OCI-LY1 (cell line): ENCODE measurements around the gene FHIT.

ENCODE experiments used
- H2AFZ ChIP-seq: fragments of 200-600 bp; sonication (generic), shearing (Covaris generic); 2 replicates; pipeline ENCODE4 v1.6.0; 2014; ENCODE audit warnings: antibody characterized with exemption, mild to moderate bottlenecking, low read length
- H3F3A ChIP-seq: fragments of 200-600 bp; sonication (generic), shearing (Covaris generic); 2 replicates; pipeline ENCODE4 v1.6.0; 2014; ENCODE audit warnings: mild to moderate bottlenecking, antibody characterized with exemption, low read length, moderate library complexity; ENCODE audit not compliant: insufficient read depth
- H3K27ac ChIP-seq: fragments of 200-600 bp; sonication (generic); 2 replicates; pipeline ENCODE4 v1.5.1; 2014; ENCODE audit warnings: low read length, mixed run types, mild to moderate bottlenecking, low read depth; ENCODE audit not compliant: poor library complexity, severe bottlenecking
- H3K27me3 ChIP-seq: fragments of 200-600 bp; sonication (generic); 2 replicates; pipeline ENCODE4 v1.6.0; 2014; ENCODE audit warnings: antibody characterized with exemption, mild to moderate bottlenecking, low read length, moderate library complexity; ENCODE audit not compliant: insufficient read depth
- H3K36me3 ChIP-seq: fragments of 200-600 bp; sonication (generic); 2 replicates; pipeline ENCODE4 v1.6.1; 2014; ENCODE audit warnings: mild to moderate bottlenecking, antibody characterized with exemption, low read length, moderate library complexity, mixed read lengths; ENCODE audit not compliant: insufficient read depth
- H3K4me1 ChIP-seq: fragments of 200-600 bp; sonication (generic); 2 replicates; pipeline ENCODE4 v1.5.1; 2014; ENCODE audit warnings: mild to moderate bottlenecking, low read length, moderate library complexity; ENCODE audit not compliant: insufficient read depth, severe bottlenecking
- H3K4me2 ChIP-seq: fragments of 200-600 bp; sonication (generic), shearing (Covaris generic); 2 replicates; pipeline ENCODE4 v1.6.1; 2014; ENCODE audit warnings: low read length
- H3K4me3 ChIP-seq: fragments of 200-600 bp; sonication (generic); 2 replicates; pipeline ENCODE4 v1.5.1; 2014; ENCODE audit warnings: low read length, low read depth, mild to moderate bottlenecking, mixed read lengths; ENCODE audit not compliant: poor library complexity, severe bottlenecking
- H3K79me2 ChIP-seq: fragments of 200-600 bp; shearing (Covaris generic); 2 replicates; pipeline ENCODE4 v1.6.1; 2016; ENCODE audit warnings: mixed run types, low read length, mixed read lengths; ENCODE audit not compliant: insufficient read depth
- H3K9ac ChIP-seq: fragments of 200-600 bp; sonication (generic), shearing (Covaris generic); 2 replicates; pipeline ENCODE4 v1.6.1; 2014; ENCODE audit warnings: mild to moderate bottlenecking, low read length, mixed read lengths
- H3K9me2 ChIP-seq: fragments of 200-600 bp; sonication (generic), shearing (Covaris generic); 2 replicates; pipeline ENCODE4 v1.6.1; 2014; ENCODE audit warnings: low read depth, mild to moderate bottlenecking, low read length, mixed read lengths
- H3K9me3 ChIP-seq: fragments of 200-600 bp; shearing (Covaris generic); 2 replicates; pipeline ENCODE4 v1.6.1; 2014; ENCODE audit warnings: low read length, mixed read lengths
- H4K20me1 ChIP-seq: fragments of 200-600 bp; sonication (generic), shearing (Covaris generic); 2 replicates; pipeline ENCODE4 v1.6.0; 2016; ENCODE audit warnings: mild to moderate bottlenecking, low read length; ENCODE audit not compliant: insufficient read depth
- EZH2 ChIP-seq: fragments of 200-600 bp; sonication (generic), shearing (Covaris generic); IDR thresholded peaks from 2 replicates; pipeline ENCODE4 v1.8.0; 2017; ENCODE audit warnings: borderline replicate concordance, mixed run types, mild to moderate bottlenecking, antibody characterized with exemption, low read length, moderate library complexity, mixed read lengths
- TF ChIP-seq, protein P1 (sequence below): fragments of 200-600 bp; sonication (generic), shearing (Covaris generic); IDR thresholded peaks from 2 replicates; pipeline ENCODE4 v1.5.1; 2017; ENCODE audit warnings: mild to moderate bottlenecking, antibody characterized with exemption, low read length, moderate library complexity, mixed read lengths

The FHIT gene

DNA sequence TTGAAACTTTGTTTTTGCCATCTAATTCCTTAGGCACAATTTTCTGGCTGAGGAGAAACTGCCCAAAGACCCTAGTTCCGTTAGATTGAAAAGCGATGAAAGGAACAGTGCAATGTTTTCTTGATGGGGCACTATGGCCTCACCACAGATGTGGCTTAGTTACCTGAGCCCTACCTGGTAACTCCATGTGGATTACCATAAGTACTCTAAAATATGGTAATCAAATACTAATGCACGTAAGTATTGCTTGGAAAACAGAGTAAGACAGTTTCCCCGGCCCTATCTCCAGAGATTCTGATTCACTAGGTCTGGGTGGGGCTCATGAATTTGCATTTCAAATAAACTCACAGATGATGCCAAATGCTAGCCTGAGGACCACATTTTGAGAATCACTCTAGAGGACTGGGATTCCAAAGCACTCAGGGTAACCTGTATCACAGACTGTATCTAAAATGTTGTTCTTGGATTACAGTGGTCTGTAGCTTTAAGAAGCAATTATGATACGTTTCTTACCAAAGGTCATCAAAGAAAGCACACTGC, 806.3 kb downstream of the FHIT start:
- TF ChIP-seq, protein P1, sequence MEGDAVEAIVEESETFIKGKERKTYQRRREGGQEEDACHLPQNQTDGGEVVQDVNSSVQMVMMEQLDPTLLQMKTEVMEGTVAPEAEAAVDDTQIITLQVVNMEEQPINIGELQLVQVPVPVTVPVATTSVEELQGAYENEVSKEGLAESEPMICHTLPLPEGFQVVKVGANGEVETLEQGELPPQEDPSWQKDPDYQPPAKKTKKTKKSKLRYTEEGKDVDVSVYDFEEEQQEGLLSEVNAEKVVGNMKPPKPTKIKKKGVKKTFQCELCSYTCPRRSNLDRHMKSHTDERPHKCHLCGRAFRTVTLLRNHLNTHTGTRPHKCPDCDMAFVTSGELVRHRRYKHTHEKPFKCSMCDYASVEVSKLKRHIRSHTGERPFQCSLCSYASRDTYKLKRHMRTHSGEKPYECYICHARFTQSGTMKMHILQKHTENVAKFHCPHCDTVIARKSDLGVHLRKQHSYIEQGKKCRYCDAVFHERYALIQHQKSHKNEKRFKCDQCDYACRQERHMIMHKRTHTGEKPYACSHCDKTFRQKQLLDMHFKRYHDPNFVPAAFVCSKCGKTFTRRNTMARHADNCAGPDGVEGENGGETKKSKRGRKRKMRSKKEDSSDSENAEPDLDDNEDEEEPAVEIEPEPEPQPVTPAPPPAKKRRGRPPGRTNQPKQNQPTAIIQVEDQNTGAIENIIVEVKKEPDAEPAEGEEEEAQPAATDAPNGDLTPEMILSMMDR, result no peak
- no peak for TF ChIP-seq EZH2
- H3K9ac ChIP-seq, result no peak overlapping the region
- H3K79me2 ChIP-seq, result no peaks in the 10 kb centered on the region
- H3K36me3 ChIP-seq, result no peaks in the 10 kb centered on the region
- H4K20me1 ChIP-seq, result no peaks in the 10 kb centered on the region
- no peak overlapping the region for H3K27ac ChIP-seq
- no peaks in the 10 kb centered on the region for H3F3A ChIP-seq
- H3K9me3 ChIP-seq, result no peaks in the 10 kb centered on the region
- no peaks in the 10 kb centered on the region for H3K27me3 ChIP-seq
- no peak overlapping the region for H2AFZ ChIP-seq
- H3K4me1 ChIP-seq, result no peaks in the 10 kb centered on the region
- H3K4me3 ChIP-seq, result no peak overlapping the region
- no peak overlapping the region for H3K4me2 ChIP-seq
- no peaks in the 10 kb centered on the region for H3K9me2 ChIP-seq

DNA sequence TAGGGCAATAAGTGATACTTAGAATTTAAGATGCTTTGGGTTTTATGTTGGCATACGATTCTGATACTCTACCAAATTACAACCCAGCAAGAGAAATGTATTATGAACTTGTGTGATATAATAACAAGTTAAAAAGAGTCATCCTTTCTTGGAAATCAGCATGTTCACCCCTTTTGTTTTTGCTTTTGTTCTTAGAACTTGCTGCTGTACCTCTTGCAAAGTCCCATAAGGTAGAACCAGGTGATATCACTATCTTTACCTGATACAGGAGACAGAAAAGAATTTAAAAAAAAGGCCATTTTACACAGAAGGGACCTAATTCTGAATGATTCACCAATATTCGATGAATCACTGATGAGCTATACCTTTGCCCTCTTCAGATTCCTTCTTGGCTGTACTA, 810.4 kb downstream of the FHIT start:
- Histone ChIP-seq H2AFZ (no peak overlapping the region), H3K27ac (no peak overlapping the region), H4K20me1 (no peaks in the 10 kb centered on the region), H3K9me2 (no peaks in the 10 kb centered on the region), H3K79me2 (no peaks in the 10 kb centered on the region), H3K4me3 (no peak overlapping the region), H3K36me3 (no peaks in the 10 kb centered on the region), H3K9ac (no peak overlapping the region), H3F3A (no peaks in the 10 kb centered on the region), H3K4me1 (no peaks in the 10 kb centered on the region), H3K9me3 (no peaks in the 10 kb centered on the region), H3K4me2 (no peak overlapping the region), H3K27me3 (no peaks in the 10 kb centered on the region)
- TF ChIP-seq EZH2, result no peak
- TF ChIP-seq, protein P1, result no peak

DNA sequence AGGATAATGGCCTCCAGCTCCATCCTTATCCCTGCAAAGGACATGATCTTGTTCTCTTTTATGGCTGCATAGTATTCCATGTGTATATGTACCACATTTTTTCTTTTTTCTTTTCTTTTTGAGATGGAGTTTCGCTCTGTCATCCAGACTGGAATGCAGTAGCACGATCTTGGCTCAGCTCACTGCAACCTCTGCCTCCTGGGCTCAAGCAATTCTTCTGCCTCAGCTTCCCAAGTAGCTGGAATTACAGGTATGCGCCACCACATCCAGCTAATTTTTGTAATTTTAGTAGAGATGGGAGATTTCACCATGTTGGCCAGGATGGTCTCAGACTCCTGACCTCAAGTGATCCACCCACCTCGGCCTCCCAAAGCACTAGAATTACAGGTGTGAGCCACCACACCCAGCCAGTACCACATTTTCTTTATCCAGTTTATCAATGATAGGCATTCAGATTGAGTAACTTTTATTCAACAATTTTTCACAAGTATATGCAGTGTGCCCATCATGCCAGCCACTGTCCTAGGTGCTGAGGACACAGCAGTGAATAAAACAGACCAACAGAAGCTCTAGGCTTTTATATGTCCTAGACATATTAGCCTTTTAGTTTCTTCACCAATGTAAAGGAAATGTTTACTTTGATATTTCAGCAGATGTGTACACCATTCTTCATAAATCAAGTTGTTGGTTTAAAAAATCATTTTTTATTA, 815.2 kb downstream of the FHIT start:
- no peaks in the 10 kb centered on the region for H3K9me2 ChIP-seq
- H3K4me1 ChIP-seq, result peaks cover 7% of the 10 kb centered on the region
- H3K9me3 ChIP-seq, result no peaks in the 10 kb centered on the region
- H3F3A ChIP-seq, result no peaks in the 10 kb centered on the region
- H3K79me2 ChIP-seq, result no peaks in the 10 kb centered on the region
- no peak for TF ChIP-seq EZH2
- TF ChIP-seq, protein P1, result no peak
- H3K4me3 ChIP-seq, result no peak overlapping the region
- H3K36me3 ChIP-seq, result no peaks in the 10 kb centered on the region
- no peak overlapping the region for H3K9ac ChIP-seq
- H3K4me2 ChIP-seq, result no peak overlapping the region
- H2AFZ ChIP-seq, result no peak overlapping the region
- H3K27ac ChIP-seq, result no peak overlapping the region
- no peaks in the 10 kb centered on the region for H4K20me1 ChIP-seq
- no peaks in the 10 kb centered on the region for H3K27me3 ChIP-seq
